Measurements from ENCODE around the gene IL3RA. TPM values are rescaled to one million over a fixed set of nuclear protein-coding genes. Genes with fewer than 3 reads are reported as not detected.
"Not testable (repeated sequence)": the region's sequence is repeated elsewhere in the genome, so short reads cannot be mapped to it uniquely, and the experiment has no call there.

IL3RA gene
- total and polyA plus RNA-seq, 4 donors: 0.33 to 1.7 (median 1.0) TPM

- no peaks in the 10 kb centered on the region for H3K4me1 ChIP-seq (ENCODE audit: control insufficient read depth in 4 of 4, insufficient read depth in 4 of 4, low read length in 3 of 4)
- H3K4me3 ChIP-seq (ENCODE audit: low read depth in 1 of 3, low read length in 3 of 3): no peak overlapping the region
- TF ChIP-seq EGR1 (IDR thresholded peaks at IDR 0.05; ENCODE audit: low read depth in 2 of 2): no peak
- no peak for TF ChIP-seq NR2F2 (IDR thresholded peaks at IDR 0.05)
- no peak for TF ChIP-seq FOXA2 (IDR thresholded peaks at IDR 0.05)
- TF ChIP-seq CTCF (IDR thresholded peaks at IDR 0.05; ENCODE audit: low read depth, low read length, missing input control): no peak
- H3K27ac ChIP-seq (ENCODE audit: low read depth in 1 of 2, low read length in 2 of 2): no peak overlapping the region
- DNase-seq (ENCODE audit: low spot score): no peak
- H3K27me3 ChIP-seq (ENCODE audit: control insufficient read depth in 4 of 4, insufficient read depth in 4 of 4, low read length in 3 of 4): no peaks in the 10 kb centered on the region
- no peaks in the 10 kb centered on the region for H3K36me3 ChIP-seq (ENCODE audit: control insufficient read depth in 4 of 4, insufficient read depth in 3 of 4, low read depth in 1 of 4, low read length in 3 of 4)
- WGBS: 82% methylated on average over 22 of the region's 22 CpGs
- H3K9me3 ChIP-seq (ENCODE audit: control insufficient read depth in 4 of 4, low read length in 3 of 4): peaks cover 0 to 8% (median 2%) of the 10 kb centered on the region in 4 donors
- no peak overlapping the region for H3K9ac ChIP-seq (ENCODE audit: low read depth in 1 of 2, low read length in 2 of 2)
Measured at GRCh38 chrX:1341545-1342184, 5.1 kb downstream of the IL3RA start.

- not testable (repeated sequence) for H3K27ac ChIP-seq (ENCODE audit: low read depth in 1 of 2, low read length in 2 of 2); H3K9ac ChIP-seq (ENCODE audit: low read depth in 1 of 2, low read length in 2 of 2); H3K4me3 ChIP-seq (ENCODE audit: low read depth in 1 of 3, low read length in 3 of 3); H3K27me3 ChIP-seq (ENCODE audit: control insufficient read depth in 4 of 4, insufficient read depth in 4 of 4, low read length in 3 of 4); DNase-seq (ENCODE audit: low spot score); H3K36me3 ChIP-seq (ENCODE audit: control insufficient read depth in 4 of 4, insufficient read depth in 3 of 4, low read depth in 1 of 4, low read length in 3 of 4); H3K4me1 ChIP-seq (ENCODE audit: control insufficient read depth in 4 of 4, insufficient read depth in 4 of 4, low read length in 3 of 4); H3K9me3 ChIP-seq (ENCODE audit: control insufficient read depth in 4 of 4, low read length in 3 of 4)
- WGBS: 98% methylated on average over 15 of the region's 15 CpGs
Measured at GRCh38 chrX:1349606-1350005, 13.0 kb downstream of the IL3RA start.

GRCh38 chrX:1351981-1352714 lies 15.6 kb downstream of the IL3RA start:
- no peak overlapping the region for H3K4me3 ChIP-seq (ENCODE audit: low read depth in 1 of 3, low read length in 3 of 3)
- no peaks in the 10 kb centered on the region for H3K9me3 ChIP-seq (ENCODE audit: control insufficient read depth in 4 of 4, low read length in 3 of 4)
- 94% methylated on average over 49 of the region's 49 CpGs for WGBS
- TF ChIP-seq CTCF (IDR thresholded peaks at IDR 0.05; ENCODE audit: low read depth, low read length, missing input control) (no peak), HNF4A (conservative IDR thresholded peaks at IDR 0.05) (no peak), NR2F2 (IDR thresholded peaks at IDR 0.05) (no peak), JUND (IDR thresholded peaks at IDR 0.05) (no peak), FOXA2 (IDR thresholded peaks at IDR 0.05) (no peak), FOXA1 (IDR thresholded peaks at IDR 0.05) (no peak), HNF4G (IDR thresholded peaks at IDR 0.05) (no peak), MAX (IDR thresholded peaks at IDR 0.05) (no peak), TAF1 (conservative IDR thresholded peaks at IDR 0.05) (no peak), ZBTB33 (IDR thresholded peaks at IDR 0.05) (no peak), REST (IDR thresholded peaks at IDR 0.05) (no peak), GABPA (IDR thresholded peaks at IDR 0.05 in 1 of 2, conservative IDR thresholded peaks at IDR 0.05 in 1 of 2) (no peak), ATF3 (IDR thresholded peaks at IDR 0.05) (no peak), SP1 (IDR thresholded peaks at IDR 0.05) (no peak)
- H3K36me3 ChIP-seq (ENCODE audit: control insufficient read depth in 4 of 4, insufficient read depth in 3 of 4, low read depth in 1 of 4, low read length in 3 of 4): no peaks in the 10 kb centered on the region
- no peak for DNase-seq (ENCODE audit: low spot score)
- no peak overlapping the region for H3K9ac ChIP-seq (ENCODE audit: low read depth in 1 of 2, low read length in 2 of 2)
- H3K27ac ChIP-seq (ENCODE audit: low read depth in 1 of 2, low read length in 2 of 2): no peak overlapping the region
- H3K4me1 ChIP-seq (ENCODE audit: control insufficient read depth in 4 of 4, insufficient read depth in 4 of 4, low read length in 3 of 4): no peaks in the 10 kb centered on the region
- H3K27me3 ChIP-seq (ENCODE audit: control insufficient read depth in 4 of 4, insufficient read depth in 4 of 4, low read length in 3 of 4): no peaks in the 10 kb centered on the region
